HG03045 (cell line): ENCODE measurements around the gene OR7C1.
"Not testable (repeated sequence)": the region's sequence is repeated elsewhere in the genome, so short reads cannot be mapped to it uniquely, and the experiment has no call there.

Experiments
- ATAC-seq: cut with Tn5 transposase; IDR thresholded peaks from one replicate; pipeline ENCODE4 v1.9.1; 2021; ENCODE audit warnings: mild to moderate bottlenecking, moderate library complexity; ENCODE audit not compliant: unreplicated experiment

OR7C1 gene

DNA sequence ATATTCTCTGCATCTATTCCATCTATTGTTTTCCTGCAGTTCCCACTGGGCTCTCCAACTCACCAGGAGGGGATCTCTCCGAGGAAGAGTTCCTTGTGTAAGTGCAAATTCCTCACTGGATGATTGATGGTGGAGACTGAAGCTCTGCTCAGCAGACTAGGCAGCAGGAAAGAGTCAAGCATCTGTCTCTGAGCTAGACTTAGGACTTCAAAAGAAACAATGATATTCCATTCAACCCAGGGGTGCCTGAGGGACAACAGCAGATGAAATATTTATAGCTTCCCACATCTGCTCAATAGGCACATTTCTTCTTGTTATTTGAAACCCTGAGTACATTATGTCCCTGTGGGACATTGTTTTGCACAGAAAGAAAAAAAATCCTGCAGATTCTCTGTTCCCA is at the start of gene OR7C1, which contains the start of gene OR7A5:
OR7C1 (minus strand) TSS at position 175 of the 400 bp plus-strand sequence. CDS start 35,049 bp downstream, outside the sequence.
OR7A5 (minus strand) TSS at position 175 of the 400 bp plus-strand sequence. CDS start 6,944 bp downstream, outside the sequence.
- ATAC-seq: no peak

DNA sequence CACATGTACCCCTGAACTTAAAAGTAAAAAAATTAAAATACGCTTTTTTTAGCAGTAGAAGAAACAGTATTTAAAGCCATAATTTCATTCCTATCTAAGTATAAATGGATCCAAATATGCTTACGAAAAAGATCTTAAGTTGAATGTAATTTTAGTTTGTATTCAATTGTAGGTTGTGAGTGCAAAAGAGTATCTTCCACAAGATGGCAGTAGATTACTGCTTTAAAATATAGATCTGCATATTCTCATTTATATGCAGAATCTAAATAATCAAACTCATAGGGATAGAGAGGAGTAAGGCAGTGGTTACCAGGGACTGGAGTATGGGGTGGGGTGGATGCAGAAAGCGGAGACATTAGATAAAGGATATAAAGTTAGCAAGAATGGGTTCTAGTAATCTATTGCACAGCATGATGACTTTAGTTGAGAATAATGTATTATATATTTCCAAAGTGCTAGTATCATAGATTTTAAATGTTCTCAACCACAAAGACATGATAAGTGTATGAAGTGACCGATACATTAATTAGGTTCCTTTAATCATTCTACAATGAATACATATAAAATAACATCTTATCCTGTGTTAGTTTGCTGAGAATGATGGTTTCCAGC is 36.7 kb upstream of the OR7C1 start:
- no peak for ATAC-seq

DNA sequence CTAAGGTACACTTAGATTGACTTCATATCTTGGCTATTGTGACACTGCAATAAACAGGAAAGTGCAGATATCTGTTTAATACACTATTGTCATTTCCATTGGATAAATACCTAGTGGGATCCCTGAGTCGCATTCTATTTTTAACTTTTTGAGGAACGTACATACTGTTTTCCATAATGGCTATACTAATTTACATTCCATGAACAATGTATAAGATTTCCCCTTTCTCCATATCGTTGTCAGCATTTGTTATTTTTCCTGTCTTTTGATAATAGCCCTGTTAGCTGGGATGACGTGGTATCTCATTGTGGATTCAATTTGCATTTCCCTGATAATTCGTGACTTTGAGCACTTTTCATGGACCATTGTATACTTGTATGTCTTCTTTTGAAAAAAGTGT is 33.5 kb upstream of the OR7C1 start:
- no peak for ATAC-seq

DNA sequence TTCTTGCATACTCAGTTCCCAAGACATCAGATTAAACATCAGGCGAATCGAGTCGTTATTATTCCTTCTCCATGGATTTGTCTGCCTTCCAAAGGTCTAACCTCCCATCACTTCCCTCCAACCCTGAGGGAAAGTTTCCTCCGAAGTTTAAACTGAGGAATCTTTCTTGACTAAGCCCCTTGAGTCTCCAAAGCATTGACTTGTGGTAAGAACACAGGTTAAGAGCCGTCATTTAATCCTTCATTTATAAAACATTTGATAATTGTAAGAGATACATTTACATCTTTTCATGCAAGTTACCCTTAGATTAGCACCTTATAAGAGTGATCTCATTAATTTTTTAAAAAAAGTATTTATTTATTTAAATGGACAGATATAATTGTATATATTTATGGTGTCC is 13.8 kb upstream of the OR7C1 start, which contains the start of gene OR7A10:
OR7A10 (minus strand) TSS at position 101 of the 400 bp plus-strand sequence. CDS start 7,045 bp downstream, outside the sequence.
- ATAC-seq: no peak

DNA sequence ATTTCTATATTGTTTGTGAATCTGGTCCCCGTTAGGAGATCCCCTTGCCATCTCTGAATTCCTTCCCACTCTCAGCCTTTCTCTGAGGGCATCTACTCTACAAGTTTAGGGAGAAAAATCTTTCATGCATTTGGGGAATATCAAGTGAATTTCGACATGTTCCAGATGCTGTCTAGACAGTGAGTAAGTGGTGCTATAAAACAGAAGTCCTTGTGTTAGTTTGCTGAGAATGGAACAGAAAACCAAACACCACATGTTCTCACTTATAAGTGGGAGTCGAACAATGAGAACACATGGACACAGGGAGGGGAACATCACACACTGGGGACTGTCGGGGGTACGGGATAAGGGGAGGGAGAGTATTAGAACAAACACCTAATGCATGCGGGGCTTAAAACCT is 8.6 kb upstream of the OR7C1 start:
- ATAC-seq: no peak

DNA sequence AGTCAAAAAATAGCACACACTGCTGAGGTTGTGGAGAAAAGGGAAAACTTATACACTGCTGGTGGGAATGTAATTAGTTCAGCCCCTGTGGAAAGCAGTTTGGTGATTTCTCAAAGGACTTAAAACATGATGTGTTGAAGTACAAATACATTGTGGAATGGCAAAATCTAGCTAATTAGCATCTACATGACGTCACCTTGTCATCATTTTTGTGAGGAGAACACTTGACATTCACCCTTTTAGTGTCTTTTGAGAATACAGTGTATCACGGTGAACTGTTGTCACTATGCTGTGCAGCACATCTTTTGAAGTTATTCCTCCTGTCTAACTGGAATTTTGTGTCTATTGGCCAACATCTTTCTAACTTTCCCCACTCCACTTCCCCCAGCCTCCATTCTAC is 8.2 kb upstream of the OR7C1 start:
- ATAC-seq: no peak

DNA sequence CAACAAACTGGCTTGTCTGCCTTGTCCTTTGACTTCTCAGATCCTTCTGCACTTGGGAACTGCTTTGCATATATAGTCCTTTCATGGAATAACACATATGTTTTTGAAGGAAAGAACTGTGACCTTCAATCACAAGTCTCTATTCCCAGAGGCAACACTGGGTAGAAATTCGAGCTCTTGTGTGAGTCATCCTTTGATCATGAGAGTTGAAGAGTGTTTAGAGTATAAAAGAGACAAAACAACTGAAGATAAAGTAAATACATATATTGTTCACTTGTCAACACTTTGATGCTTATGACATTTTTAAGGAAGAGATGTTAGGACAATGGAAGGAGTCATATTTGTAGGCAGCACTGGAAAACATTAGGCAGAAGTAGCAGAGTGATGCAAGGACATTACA is 5.2 kb upstream of the OR7C1 start:
- no peak for ATAC-seq

DNA sequence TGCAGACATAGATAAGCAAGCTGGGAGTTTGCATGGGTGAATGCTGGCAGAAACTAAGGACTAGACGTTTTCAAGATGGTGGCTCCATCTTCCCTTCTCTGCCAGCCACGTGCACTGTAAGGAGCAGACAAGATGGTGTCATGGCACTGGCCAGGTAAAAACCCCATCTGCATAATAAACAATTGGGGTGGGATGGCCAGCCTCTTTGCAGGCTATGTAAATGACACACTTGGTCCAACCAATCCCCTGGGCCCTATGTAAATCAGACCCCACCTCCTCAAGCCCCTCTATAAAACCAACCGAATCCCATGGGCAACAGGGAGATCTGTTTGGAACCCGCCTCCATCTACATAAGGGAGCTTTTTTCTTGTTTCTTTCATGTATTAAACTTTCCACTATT is 2.4 kb upstream of the OR7C1 start:
- no peak for ATAC-seq

DNA sequence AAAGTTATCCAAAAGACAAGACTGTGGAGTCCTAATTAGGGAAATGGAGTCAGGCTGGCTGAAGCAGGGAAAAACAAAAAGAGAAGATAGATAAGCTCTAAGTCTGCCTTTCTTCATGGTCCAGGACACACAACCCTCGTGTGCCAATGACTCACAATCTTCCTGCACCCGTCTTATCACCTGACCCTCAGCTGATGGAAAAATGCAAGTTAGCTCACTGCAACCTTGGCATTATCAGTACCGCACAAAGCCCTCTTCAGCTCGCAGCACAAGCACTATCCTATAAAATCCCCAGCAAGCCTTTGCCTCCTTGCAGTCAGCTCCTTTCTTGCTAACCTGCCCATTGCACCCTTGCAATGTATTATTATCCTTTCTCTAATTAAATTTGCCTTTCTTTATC is 4.3 kb downstream of the OR7C1 start:
- no peak for ATAC-seq

DNA sequence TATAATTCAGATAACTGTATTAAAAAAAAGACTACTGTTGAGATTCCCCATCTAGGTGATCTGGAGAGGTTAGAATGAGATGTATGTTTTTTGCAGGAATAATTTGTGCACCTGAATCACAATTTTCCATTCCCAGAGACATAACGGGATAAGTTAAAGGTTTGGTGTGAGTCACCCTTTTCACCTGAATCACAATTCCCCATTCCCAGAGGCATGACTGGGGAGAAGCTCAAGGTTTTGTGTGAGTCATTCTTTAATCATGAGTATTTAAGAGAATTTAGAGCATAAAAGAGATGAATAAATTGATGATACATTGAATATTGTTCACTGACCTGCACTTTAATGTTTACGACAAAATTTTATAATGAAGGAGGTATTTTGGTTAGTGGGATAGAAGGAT is 9.0 kb downstream of the OR7C1 start:
- ATAC-seq: no peak

DNA sequence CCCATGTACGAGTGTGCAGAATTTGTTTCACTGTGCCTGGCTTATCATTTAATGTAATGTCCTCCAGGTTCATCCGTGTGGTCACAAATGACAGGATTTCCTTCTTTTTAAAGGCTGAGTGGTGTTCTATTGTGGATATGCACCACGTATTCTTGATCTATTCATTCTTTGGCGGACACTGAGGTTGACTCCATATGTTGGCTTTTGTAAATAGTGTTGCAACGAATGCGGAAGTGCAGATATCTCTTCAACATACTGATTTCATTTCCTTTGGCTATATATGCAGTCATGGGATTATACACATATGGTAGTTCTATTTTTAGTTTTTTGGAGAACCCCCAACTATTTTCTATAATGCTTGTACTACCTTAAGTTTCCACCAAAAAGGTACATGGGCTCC is 13.0 kb downstream of the OR7C1 start:
- no peak for ATAC-seq

DNA sequence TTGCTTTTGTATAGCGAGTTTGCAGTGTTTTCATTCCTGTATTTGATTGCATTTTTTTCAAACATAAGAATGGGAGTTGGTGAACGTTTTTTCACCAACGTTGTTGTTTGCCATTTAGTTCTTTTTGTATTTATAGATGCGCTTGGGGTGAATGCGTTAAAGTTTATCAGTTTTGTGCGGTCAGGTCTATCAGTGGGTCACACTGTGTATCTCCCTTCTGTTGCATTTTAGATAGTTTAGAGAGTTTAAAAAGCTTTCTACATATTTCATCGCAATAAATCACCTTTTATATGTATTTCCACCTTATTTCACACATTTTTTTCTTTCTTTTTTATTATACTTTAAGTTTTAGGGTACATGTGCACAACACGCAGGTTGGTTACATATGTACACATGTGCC is 16.4 kb downstream of the OR7C1 start:
- no peak for ATAC-seq

DNA sequence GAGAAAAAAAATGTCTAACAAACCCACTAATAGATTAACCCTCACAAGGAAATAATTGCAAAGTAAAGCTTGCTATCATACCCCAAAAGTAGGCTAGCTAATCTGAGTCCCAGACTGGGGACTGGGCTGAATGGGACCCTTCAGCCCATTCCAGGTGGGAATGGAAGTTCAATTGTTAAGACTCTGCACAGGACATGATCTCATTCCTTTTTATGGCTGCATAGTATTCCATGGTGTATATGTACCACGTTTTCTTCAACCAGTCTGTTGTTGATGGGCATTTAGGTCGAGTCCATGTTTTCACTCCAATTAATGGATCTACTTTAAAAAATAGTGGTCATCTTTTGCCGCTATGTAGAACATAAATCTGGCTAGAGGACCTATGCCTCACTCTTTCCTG is 17.9 kb downstream of the OR7C1 start:
- no peak for ATAC-seq

DNA sequence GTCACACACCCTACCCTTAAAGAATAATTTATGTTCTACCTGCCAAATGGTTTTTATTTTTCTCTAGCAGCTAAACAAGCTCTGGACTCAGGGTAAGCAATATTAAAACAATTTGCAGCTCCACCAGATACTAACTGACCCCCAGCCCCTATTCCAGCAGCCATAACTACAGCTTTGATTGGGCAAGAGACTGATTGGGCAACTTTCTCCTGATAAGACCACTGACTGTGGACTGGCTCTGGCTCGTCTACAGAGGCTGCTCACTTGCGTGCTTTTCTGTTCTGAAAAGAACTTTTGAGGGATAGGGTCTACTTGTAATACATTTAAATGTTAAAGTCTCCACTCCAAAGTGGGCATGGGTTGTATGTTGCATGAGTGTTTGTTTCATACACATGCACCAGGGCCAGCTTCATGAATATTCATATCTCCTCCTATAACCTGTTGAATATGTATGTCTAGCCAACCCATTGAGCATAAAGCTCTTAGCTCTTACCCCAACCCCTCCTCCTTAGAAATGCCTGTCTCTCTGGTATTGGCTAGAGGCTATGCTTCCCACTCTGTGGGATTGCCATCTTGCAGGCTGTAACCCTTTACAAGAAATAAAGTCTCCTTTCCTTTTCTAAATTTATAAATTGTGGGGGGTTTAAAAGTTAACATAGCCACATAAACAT is 19.9 kb downstream of the OR7C1 start:
- ATAC-seq: no peak

DNA sequence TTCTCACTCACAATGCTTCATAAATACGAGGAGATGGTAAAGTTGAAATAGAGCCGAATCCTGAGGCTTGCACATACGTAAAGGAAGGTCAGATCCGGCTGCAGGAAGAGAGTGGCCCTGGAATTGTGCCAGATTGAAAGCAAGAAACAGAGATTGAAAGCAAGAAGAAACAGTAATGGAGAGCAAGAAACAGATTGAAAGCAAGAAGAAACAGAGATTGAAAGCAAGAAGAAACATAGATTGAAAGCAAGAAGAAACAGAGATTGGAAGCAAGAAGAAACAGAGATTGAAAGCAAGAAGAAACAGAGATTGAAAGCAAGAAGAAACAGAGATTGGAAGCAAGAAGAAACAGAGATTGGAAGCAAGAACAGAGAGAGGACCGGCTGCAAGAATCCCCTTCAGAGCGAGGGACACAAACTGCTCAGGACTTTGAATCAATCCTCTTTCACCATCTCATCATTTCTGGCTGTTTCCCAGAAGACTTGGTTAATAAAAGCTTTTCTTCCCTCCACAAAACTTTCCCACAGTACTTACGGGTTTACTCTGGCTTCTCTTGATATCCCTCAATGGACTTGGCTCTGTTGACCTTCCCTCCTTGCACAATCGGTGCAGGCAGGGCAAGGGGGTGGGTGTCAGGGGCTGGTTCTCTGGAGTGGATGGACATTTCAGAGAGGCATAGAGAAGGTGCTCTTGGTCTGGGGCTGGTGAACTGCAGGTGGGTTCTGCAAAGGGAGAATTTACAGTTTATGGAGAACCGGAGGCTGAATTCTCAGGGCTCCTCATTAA is 25.5 kb downstream of the OR7C1 start:
- no peak for ATAC-seq

DNA sequence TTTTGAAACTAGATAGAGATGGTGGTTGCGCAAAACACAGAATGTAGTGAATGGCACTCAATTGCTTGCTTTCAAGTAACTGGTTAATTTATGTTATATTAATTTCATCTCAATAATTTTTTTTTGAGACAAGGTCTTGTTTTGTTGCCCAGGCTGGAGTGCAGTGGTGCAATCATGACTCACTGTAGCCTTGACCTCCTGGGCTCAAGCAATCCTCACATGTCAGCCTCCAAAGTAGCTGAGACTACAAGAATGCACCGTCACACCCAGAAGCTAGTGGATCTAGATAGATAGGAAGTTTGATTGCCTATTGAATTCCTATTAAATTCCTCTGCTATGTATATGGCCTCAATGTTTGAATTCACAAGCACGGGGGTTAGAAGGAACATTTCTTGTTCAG is 30.2 kb downstream of the OR7C1 start:
- no peak for ATAC-seq

DNA sequence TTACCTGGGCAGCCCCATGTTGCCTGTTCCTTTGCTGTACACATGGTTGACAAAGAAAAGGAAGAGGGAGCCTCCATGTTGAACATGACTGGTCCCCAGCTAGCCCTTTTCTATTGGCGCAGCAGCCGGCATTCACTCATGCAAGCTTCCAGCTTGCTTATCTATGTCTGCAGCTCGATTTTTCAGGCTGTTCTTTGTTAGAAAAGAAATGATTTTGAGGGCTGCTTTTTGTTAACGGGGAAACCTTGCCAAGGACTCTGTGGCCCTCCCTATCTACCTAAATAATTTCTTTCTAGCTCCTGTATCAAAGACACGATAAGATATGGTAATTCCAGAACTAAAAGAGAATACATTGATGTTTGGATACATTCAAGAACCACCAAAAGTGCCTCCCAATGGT is 36.2 kb downstream of the OR7C1 start:
- ATAC-seq: no peak

DNA sequence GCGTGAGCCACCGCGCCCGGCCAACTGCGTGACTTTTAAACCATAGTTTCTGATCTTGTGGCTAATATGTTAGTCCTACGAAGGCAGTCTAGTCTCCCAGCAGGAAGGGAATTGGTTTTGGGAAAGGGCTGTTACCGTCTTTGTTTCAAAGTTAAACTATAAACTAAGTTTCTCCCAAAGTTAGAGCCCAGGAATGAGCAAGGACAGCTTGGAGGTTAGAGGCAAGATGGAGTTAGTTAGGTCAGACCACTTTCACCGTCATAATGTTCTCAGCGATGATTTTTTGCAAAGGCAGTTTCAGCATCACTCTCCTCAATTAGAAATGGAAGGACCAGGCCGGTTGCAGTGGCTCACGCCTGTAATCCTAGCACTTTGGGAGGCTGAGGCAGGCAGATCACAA is 39.0 kb downstream of the OR7C1 start:
- ATAC-seq: no peak

DNA sequence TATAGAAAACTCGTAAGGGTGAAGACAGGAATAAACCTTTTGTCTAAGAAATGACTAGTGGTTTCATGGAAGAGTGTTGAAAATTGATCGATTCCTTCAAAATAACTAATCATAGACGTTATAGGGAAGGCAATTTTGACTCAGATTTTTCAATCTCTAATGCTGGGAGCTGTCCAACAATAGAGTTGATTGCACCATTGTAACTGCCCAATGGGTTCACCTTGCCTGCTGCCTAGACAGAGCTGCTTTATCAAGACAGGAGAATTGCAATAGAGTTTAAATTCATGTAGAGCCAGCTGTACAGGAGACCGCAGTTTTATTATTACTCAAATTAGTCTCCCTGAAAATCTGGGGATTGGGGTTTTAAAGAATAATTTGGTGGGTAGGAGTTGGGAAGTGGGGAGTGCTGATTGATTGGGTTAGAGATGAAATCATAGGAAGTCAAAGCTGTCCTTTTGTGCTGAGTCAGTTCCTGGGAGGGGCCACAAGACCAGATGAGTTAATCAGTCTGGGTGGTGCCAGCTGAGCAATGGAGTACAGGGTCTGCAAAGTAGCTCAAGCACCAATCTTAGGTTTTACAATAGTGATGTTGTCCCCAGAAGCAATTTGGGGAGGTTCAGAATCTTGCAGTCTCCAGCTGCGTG is 39.8 kb downstream of the OR7C1 start:
- no peak for ATAC-seq

DNA sequence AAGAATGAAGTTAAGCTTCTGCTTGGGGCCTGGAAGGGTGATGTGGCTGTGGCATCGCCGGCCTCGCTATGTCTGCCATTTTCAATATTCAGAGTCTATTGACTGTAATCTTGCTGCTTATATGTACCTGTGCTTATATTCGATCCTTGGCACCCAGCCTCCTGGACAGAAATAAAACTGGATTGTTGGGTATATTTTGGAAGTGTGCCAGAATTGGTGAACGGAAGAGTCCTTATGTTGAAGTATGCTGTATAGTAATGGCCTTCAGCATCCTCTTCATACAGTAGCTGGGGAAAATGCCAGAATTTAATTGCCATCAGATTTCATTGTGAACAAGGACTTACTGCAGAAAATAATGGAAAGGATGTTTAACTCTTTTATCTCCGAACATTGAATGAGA is 42.7 kb downstream of the OR7C1 start:
- not testable (repeated sequence) for ATAC-seq

DNA sequence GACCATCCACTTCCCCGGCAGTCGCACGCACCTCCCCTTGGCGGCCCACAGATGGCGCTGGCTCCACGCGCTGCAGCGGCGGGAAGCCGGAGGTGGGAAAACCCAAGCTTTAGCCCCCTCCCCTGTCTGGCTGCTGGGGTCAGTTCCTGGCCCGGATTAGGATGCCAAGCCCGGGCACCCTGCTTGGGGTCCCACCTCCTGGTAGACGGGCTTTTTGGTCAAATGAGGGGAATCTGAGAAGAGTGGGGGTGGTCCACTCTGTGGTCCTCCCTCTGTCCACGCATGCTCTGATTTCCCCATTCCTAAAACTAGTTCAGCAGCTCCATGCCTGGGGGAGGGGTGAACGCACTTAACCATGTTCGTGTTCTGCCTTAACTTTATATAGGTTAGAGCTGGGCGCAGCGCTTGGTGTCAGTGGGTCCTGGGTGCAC is 48.5 kb downstream of the OR7C1 start:
- ATAC-seq: no peak
